ENCODE data around the gene CARMIL1. TPM values are rescaled to one million over a fixed set of nuclear protein-coding genes. Genes with fewer than 3 reads are reported as not detected.

The CARMIL1 gene
- total RNA-seq, 4 donors from 2014 or later = 13.9 to 47.6 (median 30.4) TPM

- TF ChIP-seq CTCF (IDR thresholded peaks at IDR 0.05; ENCODE audit: low read depth) = no peak
Observed at GRCh38 chr6:25415701-25416100, 136.5 kb downstream of the CARMIL1 start.

GRCh38 chr6:25417046-25417605 lies 138.0 kb downstream of the CARMIL1 start:
- TF ChIP-seq CTCF (IDR thresholded peaks at IDR 0.05; ENCODE audit: low read depth) = no peak

GRCh38 chr6:25418454-25419052 lies 139.4 kb downstream of the CARMIL1 start:
- no peak for TF ChIP-seq CTCF (IDR thresholded peaks at IDR 0.05; ENCODE audit: low read depth)

- no peak for TF ChIP-seq CTCF (IDR thresholded peaks at IDR 0.05; ENCODE audit: low read depth)
Observed at GRCh38 chr6:25419879-25420278, 140.7 kb downstream of the CARMIL1 start.

- no peak for TF ChIP-seq CTCF (IDR thresholded peaks at IDR 0.05; ENCODE audit: low read depth)
Observed at GRCh38 chr6:25423358-25423757, 144.2 kb downstream of the CARMIL1 start.

GRCh38 chr6:25424303-25424702 lies 145.1 kb downstream of the CARMIL1 start:
- no peak for TF ChIP-seq CTCF (IDR thresholded peaks at IDR 0.05; ENCODE audit: low read depth)

- no peak for TF ChIP-seq CTCF (IDR thresholded peaks at IDR 0.05; ENCODE audit: low read depth)
Observed at GRCh38 chr6:25427549-25427948, 148.4 kb downstream of the CARMIL1 start.

Data from subcutaneous adipose tissue (tissue), 4 donors.